HG03439 (cell line): ENCODE results near the gene CYP4A22.
"Not testable (repeated sequence)": the region's sequence is repeated elsewhere in the genome, so short reads cannot be mapped to it uniquely, and the experiment has no call there.

Experiments used
- ATAC-seq: cut with Tn5 transposase; IDR thresholded peaks from one replicate; pipeline ENCODE4 v1.9.1; 2021; ENCODE audit warnings: mild to moderate bottlenecking, moderate library complexity; ENCODE audit not compliant: unreplicated experiment

Gene CYP4A22, protein sequence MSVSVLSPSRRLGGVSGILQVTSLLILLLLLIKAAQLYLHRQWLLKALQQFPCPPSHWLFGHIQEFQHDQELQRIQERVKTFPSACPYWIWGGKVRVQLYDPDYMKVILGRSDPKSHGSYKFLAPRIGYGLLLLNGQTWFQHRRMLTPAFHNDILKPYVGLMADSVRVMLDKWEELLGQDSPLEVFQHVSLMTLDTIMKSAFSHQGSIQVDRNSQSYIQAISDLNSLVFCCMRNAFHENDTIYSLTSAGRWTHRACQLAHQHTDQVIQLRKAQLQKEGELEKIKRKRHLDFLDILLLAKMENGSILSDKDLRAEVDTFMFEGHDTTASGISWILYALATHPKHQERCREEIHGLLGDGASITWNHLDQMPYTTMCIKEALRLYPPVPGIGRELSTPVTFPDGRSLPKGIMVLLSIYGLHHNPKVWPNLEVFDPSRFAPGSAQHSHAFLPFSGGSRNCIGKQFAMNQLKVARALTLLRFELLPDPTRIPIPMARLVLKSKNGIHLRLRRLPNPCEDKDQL

DNA sequence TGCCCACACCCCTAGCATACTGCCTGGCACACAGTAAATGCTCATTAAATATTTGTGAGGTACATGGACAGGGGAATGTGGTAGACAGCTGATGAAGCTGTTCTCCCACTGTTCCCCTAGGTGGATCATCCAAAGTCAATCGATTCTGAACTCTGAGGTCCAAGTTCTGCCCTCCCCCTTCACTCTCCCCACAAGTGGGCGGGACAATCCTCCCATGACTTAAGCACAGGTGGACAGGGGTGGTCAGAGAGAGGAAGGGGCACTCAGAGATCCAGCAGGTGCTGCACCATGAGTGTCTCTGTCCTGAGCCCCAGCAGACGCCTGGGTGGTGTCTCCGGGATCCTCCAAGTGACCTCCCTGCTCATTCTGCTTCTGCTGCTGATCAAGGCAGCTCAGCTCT, at the start of gene CYP4A22:
Gene CYP4A22 (plus strand): TSS at position 244 of the 400 bp plus-strand sequence. CDS start 45 bp downstream, at position 289.
- ATAC-seq: no peak

DNA sequence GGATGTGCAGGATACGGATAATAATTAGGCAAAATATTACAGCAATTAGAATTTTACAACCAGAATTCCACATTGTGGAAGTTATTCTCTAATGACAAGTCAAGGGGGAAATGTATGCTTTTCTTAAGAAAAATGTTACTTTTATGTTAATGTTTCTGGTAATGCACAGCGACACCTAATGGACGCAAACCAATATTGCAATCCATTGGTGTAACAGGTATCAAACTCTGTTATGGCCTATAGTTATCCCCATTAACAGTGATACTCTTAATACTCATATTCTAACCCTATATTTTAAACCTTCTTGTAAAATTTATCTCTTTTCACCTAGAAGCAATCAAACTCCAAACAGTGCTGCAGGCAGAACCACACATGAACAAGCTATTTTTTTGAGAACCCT, 47.9 kb upstream of the CYP4A22 start:
- not testable (repeated sequence) for ATAC-seq

DNA sequence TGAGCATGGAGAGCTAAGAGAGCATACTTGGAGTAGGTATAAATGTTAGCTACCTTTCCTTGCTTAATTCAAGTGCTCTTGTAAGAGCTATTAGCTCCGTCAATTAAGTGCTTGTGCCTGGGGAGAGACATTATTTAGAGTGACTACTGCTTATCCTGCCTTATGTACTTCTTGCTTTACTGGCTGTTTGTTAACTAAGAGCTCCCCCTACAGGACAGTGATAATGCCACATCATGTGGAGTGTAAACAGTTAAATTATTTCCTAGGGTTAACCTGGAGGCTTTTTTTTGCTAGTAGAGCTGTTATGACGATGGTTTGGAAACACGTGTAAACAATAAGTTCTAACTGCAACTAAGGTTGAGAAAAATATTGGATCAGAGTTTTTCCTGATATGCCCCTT, 45.8 kb upstream of the CYP4A22 start:
- not testable (repeated sequence) for ATAC-seq

DNA sequence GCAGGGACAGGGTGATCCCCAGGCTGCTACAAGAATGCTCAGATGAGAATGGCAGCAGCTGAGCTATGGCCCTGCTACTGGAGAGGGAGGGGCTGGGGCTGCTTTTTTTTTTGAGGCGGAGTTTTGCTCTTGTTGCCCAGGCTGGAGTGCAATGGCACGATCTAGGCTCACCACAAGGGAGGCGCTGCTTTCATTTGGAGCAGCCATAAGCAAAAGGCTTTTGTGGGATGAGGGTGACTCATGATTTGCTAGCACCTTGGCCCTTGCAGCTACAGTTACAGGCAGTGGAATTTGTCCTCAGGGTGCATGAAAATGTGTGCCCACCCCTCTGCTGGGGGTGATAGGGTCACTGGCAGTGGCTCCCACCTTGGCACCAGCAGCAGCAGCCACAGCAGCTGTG, 32.4 kb upstream of the CYP4A22 start:
- no peak for ATAC-seq

DNA sequence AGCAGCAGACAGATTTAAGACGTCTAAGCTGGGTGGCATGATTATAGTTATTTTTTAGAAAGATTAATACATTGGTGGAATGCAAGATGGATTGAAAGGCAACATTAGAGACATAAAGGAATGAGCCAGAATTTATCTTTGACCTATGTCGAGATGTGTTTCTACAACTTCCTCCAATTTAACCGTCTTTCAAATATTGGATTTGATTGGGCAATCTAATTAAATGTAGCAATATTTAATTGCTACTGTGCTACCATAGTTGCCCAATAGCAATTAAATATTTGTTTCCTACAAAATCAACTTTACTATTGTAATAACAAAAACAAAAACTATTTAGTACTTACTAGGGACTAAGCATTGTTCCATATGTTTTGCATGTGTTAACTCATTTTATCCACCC, 30.4 kb upstream of the CYP4A22 start:
- no peak for ATAC-seq

DNA sequence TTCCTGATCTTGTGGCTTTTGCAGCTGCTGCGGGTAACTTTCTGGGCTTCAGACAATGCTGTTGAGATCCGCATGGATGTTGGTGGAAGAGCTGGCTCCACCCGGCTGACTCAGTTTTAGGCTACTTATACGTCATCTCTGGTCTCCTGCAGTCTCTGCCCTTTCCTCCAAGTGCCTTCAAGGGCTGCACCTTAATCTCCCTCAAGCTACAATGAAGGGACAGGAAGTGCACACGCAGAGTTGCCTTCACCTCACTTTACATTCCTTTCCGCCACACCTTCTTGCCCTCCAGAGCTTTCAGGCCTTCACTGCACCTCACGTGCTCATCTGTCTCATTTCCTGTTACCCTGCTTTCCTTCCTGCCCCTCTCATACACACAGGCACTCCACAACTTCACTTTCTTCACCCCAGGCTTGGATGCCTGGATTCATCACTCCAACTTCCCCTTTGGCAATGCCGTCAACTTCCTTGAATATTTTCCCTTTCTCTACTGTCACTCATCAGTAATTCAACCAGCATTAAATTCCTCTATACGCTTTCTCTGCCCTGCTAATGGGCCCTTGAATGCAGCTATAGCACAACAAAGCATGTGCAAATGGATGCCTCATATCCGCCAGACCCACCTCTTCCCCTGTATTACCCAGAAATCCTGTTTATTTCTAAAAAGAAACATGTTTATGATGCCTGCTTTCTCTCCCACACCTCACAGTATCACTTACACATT, 29.2 kb upstream of the CYP4A22 start:
- not testable (repeated sequence) for ATAC-seq

DNA sequence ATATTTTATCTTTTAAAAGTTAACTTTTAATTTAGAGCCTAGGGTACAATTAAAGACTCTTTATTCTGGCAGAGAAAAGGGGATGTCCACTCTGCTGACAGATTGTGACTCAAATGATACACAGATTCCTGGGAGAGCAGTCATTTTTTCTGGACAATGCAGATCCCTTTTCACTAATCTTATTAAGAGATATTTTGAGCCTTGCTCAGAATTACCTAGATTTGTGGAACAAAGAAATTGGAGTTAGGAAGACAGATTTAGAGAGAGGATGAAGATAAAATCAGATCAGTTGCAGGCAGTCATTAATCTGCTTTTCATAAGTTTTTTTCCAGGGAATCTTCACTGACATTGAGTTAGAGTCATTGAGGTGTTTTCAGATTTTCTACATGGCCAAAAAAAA, 27.8 kb upstream of the CYP4A22 start:
- not testable (repeated sequence) for ATAC-seq

DNA sequence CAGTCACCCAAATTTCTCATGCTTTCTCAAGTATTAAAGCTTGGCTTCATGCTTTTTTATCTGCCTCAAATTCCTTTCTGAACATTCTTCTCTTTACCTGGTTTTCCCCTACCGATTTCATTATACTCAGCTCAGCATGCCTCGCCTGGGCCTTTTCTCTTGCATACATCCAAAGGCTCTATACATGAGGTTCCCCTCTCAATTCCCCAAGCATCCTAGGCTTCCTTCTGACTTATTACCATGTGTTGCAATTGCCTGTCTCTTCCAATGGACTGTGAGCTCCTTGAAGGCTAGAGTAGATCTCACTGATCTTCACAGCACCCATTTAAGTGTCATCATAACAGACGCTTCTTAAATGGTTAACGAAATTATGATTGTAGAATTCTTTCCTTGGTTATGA, 24.1 kb upstream of the CYP4A22 start:
- no peak for ATAC-seq

DNA sequence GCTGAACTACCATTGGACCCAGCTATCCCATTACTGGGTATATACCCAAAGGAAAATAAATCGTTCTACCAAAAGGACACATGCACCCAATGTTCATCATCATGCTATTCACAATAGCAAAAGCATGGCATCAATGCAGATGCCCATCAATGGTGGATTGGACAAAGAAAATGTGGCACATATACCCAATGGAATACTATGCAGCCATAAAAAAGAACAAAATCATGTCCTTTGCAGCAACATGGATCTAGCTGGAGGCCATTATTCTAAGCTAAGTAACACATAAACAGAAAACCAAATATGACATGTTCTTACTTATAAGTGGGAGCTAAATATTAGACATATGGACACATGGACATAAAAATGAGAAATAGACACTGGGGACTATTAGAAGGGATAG, 16.2 kb upstream of the CYP4A22 start:
- not testable (repeated sequence) for ATAC-seq

DNA sequence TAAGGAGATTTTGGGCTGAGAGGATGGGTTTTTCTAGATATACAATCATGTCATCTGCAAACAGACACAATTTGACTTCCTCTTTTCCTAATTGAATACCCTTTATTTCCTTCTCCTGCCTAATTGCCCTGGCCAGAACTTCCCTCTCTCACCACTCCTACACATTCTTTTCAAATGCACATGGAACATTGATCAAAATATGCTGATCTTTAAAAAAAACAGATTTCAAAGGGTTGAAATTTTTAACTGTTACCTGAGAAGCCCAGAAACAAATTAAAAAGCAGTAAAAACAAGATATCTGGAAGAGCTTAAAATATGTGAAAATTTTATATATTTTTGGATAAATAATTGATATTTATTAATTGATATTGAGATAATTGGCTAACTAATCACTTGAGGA, 12.4 kb upstream of the CYP4A22 start:
- not testable (repeated sequence) for ATAC-seq

DNA sequence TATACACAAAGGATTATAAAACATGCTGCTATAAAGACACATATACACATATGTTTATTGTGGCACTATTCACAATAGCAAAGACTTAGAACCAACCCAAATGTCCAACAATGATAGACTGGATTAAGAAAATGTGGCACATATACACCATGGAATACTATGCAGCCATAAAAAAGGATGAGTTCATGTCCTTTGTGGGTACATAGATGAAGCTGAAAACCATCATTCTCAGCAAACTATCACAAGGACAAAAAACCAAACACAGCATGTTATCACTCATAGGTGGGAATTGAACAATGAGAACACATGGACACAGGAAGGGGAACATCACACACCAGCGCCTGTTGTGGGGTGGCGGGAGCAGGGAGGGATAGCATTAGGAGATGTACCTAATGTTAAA, 10.2 kb upstream of the CYP4A22 start:
- not testable (repeated sequence) for ATAC-seq

DNA sequence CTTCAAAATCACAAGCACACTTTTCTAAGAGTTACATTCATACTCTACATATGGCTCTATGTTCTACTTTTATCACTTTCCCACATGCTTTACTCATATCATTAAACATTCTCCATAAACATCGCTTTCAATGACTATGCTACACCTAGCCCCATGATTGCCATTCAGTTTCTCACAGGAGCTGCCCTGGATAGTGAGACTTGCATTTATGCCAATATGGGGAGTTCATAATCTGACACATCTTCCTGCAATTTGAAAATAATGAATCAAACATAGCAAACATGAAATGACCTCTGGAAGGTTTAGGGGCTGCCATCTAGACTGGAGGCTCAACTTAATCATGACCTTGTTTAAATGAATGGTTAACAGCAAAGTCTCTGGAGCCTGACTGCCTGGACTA, 9.0 kb upstream of the CYP4A22 start:
- no peak for ATAC-seq

DNA sequence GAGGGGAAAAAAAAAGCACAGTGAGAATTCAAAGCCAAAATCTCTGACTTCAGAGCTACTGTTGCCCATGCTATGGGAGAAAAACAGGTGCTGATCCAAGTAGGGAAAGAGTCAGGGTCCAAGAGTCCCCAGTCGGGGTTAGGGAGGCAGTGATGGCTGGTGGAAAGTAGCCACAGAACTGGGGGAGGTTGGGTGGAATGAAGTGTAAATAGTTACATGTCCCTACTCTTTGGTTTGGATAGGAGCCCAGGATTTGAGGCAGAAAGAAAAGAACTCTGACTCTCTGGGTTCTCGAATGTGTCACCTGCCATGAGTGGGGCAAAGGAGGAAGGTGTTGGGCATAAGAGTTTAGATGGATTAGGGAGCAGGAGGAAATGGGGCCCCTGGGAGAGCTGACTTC, 8.4 kb upstream of the CYP4A22 start:
- not testable (repeated sequence) for ATAC-seq

DNA sequence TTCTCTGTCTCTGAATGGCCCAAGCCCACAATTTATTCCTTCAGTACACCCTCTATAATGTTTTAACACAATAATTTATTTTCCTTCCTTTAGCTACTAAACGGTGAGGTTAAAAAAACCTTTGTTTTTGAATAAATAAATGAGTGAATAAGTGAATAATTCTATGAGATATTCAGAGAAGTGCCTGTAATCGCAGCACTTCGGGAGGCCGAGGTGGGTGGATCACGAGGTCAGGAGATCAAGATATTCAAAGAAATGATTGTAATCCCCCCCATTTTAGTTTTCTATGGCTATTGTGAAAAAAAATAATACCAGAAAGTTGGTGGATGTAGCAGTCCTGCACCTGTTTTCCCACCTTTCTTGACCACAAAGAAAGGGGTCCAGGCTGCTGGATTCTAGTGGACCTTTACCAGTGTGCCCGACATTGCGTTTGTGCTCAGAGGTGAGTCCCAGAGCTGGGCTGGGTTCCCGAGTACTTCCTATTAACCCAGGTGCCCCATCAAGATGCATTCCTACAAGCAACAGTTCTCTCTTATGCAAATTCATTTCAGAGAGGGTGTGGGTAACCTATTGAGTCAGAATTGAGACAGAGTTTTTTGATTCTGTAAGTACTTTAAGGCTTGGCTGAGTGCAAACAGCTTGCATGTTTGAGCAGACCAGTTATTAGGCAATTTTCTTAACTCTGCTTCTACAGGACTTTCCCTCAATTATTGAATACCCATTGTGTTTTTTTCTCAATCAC, 7.6 kb upstream of the CYP4A22 start:
- not testable (repeated sequence) for ATAC-seq

DNA sequence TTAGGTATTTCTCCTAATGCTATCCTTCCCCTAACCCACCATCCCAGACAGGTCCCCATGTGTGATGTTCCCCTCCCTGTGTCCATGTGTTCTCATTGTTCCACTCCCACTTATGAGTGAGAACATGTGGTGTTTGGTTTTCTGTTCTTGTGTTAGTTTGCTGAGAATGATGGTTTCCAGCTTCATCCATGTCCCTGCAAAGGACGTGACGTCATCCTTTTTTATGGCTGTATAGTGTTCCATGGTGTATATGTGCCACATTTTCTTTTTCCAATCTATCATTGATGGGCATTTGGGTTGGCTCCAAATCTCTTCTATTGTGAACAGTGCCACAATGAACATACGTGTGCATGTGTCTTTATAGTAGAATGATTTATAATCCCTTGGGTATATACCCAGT, 4.6 kb upstream of the CYP4A22 start:
- ATAC-seq: not testable (repeated sequence)

DNA sequence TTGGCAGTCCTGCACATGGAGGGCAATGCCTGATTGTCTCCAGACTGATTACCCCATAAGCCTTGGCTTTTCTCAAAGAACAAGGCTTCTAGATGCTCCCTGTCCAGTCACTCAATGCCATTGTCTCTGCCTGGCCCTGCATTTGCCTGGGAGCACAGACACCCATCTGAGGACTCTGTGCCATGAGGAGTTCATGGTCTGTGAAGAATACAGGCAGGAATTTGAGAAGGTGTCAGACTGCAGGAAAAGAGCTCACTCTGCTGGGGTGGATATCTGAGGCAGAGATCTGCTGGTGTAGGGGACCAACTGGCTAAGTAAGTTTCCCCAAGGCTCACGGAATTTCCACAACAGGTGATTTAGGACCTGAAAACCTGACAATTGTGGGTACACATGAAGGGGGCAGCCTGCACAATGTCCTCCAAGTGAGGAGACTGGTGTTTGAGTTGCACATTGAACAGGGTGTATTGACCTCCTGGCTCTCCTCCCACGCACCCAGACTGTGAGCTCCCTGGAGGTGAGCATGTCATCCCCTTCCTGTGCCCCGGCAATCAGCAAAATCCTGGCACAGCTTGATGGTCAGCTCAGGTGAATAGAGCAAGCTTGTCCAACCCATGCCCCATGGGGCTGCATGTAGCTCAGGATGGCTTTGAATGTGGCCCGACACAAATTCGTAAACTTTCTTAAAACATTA, 829 bp downstream of the CYP4A22 start:
- ATAC-seq: no peak

DNA sequence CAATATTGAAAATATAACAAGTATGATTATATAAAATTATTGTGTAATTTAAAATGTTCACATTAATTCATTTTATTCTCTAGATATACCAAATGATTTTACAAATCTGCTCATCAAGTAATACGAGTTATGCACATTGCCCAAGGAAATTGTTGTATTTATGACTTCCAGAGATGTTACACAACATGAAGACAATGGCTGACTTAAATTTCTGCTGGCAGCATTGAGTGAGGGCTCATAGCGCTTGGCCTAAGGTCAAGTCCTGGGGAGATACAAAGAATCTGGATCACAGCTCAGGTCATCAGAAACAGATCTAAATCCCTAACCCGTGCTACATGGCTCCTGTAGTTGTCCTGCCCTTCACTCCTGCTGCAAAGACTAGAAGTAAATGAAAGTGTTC, 3.1 kb downstream of the CYP4A22 start:
- not testable (repeated sequence) for ATAC-seq

DNA sequence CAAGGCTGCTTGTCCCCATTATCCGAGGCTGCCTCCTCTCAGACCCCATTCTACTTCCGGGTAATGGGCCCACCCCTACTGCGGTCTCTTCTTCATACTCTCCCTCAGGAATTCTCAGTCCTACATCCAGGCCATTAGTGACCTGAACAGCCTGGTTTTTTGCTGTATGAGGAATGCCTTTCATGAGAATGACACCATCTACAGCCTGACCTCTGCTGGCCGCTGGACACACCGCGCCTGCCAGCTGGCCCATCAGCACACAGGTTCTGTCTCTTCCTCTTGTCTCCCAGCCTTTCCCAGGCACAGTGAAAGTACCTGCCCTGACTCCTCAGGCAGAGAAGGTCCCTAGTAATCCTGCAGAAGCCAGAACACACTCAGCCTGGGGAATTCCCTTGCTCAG, 6.4 kb downstream of the CYP4A22 start:
- ATAC-seq: not testable (repeated sequence)

DNA sequence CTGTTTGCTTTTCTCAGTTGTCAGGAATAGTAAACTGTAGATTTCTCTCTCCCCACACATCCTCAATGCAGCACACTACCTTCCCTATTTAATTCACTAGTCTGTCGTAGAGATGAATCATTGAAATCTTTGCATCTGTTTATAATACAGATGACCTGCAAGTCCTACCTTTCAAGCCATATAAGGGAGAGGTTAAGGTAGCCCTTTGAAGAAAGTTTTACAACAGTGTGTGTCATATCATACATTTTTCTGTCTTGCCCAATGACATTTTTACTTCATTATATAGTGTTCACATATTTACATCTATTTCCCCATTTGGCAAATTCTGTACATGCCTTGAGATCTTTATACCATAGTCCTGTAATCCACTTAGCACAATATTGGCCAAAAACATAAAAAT, 9.3 kb downstream of the CYP4A22 start:
- ATAC-seq: not testable (repeated sequence)

DNA sequence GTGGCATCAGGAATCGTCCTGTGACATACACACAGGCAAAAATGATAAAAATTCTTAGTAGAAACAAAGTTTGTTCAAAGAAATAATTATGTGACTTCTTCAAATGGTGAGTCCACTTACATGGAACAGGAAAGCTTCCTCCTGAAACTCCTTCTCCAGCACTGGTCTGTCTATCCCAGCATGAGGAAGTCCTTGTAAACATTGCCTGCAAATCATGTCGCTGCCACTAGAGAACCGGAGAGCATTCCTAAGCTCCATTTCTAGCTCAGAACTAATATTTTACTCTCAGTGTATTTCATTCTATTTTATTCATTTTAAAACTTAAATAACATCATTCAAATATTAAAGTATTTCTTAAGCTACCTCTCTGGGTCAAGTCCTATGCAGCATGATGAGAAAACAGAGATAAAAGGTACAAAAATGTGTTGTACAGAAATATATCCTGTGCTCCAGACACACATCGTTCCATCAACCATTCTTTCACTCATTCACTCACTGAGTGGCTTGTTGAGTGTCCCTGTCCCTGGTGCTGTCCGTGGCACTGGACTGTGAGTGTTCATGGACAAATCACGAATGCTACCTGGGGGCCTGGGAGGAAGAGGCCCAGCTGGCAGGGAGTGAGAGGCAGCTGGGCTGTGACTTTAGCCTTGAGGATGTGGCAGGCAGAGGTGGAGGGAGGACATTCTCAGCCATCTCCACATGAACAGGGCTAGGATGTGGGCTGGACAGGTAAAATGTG, 10.0 kb downstream of the CYP4A22 start:
- ATAC-seq: no peak
